Transverse colon (tissue), 4 donors: Measurements from ENCODE around the gene CPTP. TPM values are rescaled to one million over a fixed set of nuclear protein-coding genes. Genes with fewer than 3 reads are reported as not detected.
A peak's percentile ranks its signal among the peaks of the same experiment; 100 is the strongest.

Source experiments
- DNase-seq: peaks from one replicate; pipeline ENCODE4 v3.0.0-alpha.2; 2019
- H3K27ac ChIP-seq, 4 donors: fragments of 200-600 bp; sonication (generic); 2 replicates each; pipeline ENCODE4 v1.5.1; 2016 to 2018; ENCODE audit warnings: inconsistent platforms in 4 of 4
- H3K27me3 ChIP-seq: fragments of 200-600 bp; sonication (generic); 2 replicates; pipeline ENCODE4 v1.5.1; 2017; ENCODE audit warnings: inconsistent platforms
- H3K36me3 ChIP-seq, 4 donors: fragments of 200-600 bp; sonication (generic); 2 replicates each; pipeline ENCODE4 v1.5.1; 2017 to 2019; ENCODE audit warnings: inconsistent platforms in 4 of 4
- H3K4me1 ChIP-seq, 4 donors: fragments of 200-600 bp; sonication (generic); 2 replicates each; pipeline ENCODE4 v1.5.1; 2017 to 2020; ENCODE audit warnings: inconsistent platforms in 4 of 4
- H3K4me3 ChIP-seq, 4 donors: fragments of 200-600 bp; sonication (generic); 1 replicate in 1 of 4; 2 replicates in 3 of 4; pipeline versions ENCODE4 v1.5.1 to v1.6.1; 2017 to 2019; ENCODE audit warnings: inconsistent platforms in 4 of 4
- H3K9me3 ChIP-seq, 2 donors: fragments of 200-600 bp; sonication (generic); 2 replicates each; pipeline ENCODE4 v1.5.1; 2017 to 2019; ENCODE audit warnings: inconsistent platforms in 2 of 2
- CTCF ChIP-seq, 5 experiments: fragments of 200-600 bp in 3 of 5; fragments of 450-650 bp in 2 of 5; sonication (generic) in 3 of 5; IDR thresholded peaks; 1 replicate in 2 of 5; 2 replicates in 3 of 5; pipeline ENCODE4 v1.5.1; 2016 to 2017; ENCODE audit warnings: antibody characterized with exemption in 5 of 5, inconsistent platforms in 3 of 5, mild to moderate bottlenecking in 2 of 5, moderate library complexity in 1 of 5
- EP300 ChIP-seq: sonication (generic); formaldehyde crosslinking; IDR thresholded peaks from one replicate; pipeline ENCODE4 v1.6.1; 2017; ENCODE audit warnings: antibody characterized with exemption, low read depth
- POLR2A ChIP-seq: fragments of 450-650 bp; IDR thresholded peaks from one replicate; pipeline ENCODE4 v1.6.1; 2016; ENCODE audit warnings: antibody characterized with exemption, mild to moderate bottlenecking, moderate library complexity
- POLR2AphosphoS5 ChIP-seq, 3 donors: sonication (generic); formaldehyde crosslinking; IDR thresholded peaks; one replicate each; pipeline ENCODE4 v1.6.1; 2016; ENCODE audit warnings: antibody characterized with exemption in 3 of 3
- WGBS, 2 donors: methylation state at CpG; one replicate each; pipeline ENCODE4 v1.1.5; 2018; ENCODE audit warnings: low coverage in 1 of 2; 5-methylcytosine and 5-hydroxymethylcytosine counted together
- in situ Hi-C, 4 donors: fragments of 200-750 bp; cut with MboI; loops; one replicate each; pipeline versions ENCODE4 v1.15.0 to v1.15.1; 2017; ENCODE audit warnings: low sequenced_read_pairs in 3 of 4, low pct_ligation_motif_present in 1 of 4, low pct_unique_long_range_greater_than_20kb in 1 of 4
- intact Hi-C: fragments of 100-400 bp; cut with DNase I; formaldehyde crosslinking; loops from one replicate; pipeline ENCODE4 v1.15.1; 2023; ENCODE audit warnings: low total_unique reads
- total RNA-seq, 4 donors: library from RNA; depleted of rRNA; stranded (reverse); fragments of >200 nt; gene quantifications; one replicate each; pipeline ENCODE4 v1.1.0, GENCODE V29; 2016

CPTP gene
- total RNA-seq, 4 donors from 2014 or later, result 48.0 to 134 (median 77.7) TPM

DNA sequence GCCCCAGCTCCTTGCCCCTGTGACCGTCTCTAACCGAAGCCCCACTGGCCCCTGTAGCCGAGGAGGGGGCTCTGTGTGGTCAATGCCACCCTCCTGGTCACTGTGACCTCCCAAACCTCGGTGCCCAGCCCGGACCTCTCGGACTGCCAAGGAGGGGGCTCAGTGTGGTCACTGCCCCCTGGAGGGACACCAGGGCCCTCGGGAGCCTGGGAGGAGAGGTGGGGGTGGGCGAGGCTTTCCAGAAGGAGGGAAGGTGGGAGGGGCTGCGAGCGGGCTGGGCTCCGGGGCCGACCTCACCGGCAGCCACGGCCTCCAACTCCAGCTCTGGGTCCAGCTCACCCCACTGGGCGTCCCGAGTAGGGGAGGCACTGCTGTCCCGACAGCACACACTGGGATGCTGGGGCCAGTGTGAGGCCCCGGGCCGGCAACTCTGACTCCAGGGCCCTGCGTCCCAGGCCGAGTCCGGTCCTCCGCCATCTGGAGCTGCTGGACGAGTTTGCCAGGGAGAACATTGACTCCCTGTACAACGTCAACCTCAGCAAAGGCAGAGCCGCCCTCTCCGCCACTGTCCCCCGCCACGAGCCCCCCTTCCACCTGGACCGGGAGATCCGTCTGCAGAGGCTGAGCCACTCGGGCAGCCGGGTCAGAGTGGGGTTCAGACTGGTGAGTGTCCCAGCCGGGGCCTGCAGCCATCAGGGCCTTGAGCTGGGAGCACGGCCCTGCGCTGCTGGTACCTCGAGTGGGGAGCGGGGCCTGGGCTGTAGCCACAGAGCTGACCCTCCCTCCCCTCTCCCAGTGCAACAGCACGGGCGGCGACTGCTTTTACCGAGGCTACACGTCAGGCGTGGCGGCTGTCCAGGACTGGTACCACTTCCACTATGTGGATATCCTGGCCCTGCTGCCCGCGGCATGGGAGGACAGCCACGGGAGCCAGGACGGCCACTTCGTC, 38.0 kb upstream of the CPTP start:
- no peak overlapping the region for H3K27ac ChIP-seq
- no peak for DNase-seq
- peaks cover 33% of the 10 kb centered on the region for H3K27me3 ChIP-seq
- in situ Hi-C loops, result no loop called here
- H3K4me3 ChIP-seq, result no peak overlapping the region
- intact Hi-C loops, result no loop called here
- 54% methylated on average over 25 of the region's 50 CpGs; no CpG with 5 or more reads in 1 of the 2 donors for WGBS, 2 donors
- no peaks in the 10 kb centered on the region for H3K36me3 ChIP-seq
- peaks cover 5 to 26% (median 19%) of the 10 kb centered on the region in 4 donors for H3K4me1 ChIP-seq
- H3K9me3 ChIP-seq, result no peaks in the 10 kb centered on the region
- TF ChIP-seq EP300 (no peak), POLR2A (no peak), POLR2AphosphoS5 (IDR thresholded peaks at IDR 0.05) (no peak), CTCF (IDR thresholded peaks at IDR 0.05) (no peak)

DNA sequence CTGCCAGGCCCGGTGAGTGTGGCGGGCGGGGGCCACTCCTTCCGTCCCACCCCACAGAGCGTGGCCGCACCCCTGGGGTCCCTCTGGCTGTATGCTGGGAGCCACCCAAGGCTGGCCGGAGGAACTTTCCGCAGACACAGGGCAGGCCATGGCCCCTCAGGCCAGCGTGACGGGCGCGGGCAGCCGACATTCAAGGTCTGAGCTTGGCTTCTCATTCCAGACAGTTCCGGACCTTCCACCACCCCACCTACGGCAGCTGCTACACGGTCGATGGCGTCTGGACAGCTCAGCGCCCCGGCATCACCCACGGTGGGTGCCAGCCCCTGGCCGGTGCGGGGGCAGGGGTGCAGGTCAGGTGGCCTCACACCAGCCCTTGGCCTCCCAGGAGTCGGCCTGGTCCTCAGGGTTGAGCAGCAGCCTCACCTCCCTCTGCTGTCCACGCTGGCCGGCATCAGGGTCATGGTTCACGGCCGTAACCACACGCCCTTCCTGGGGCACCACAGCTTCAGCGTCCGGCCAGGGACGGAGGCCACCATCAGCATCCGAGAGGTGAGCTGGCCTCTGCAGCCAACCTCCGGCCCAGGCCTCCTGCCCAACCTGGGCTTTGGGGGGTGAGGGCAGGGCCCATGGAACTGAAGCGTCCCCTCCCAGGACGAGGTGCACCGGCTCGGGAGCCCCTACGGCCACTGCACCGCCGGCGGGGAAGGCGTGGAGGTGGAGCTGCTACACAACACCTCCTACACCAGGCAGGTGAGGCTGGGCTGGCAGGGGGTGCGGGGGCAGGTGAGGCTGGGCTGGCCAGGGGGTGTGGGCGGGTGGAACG, 37.1 kb upstream of the CPTP start:
- Histone ChIP-seq H3K36me3 (no peaks in the 10 kb centered on the region), H3K4me3 (no peak overlapping the region), H3K27ac (no peak overlapping the region), H3K9me3 (no peaks in the 10 kb centered on the region), H3K27me3 (peaks cover 33% of the 10 kb centered on the region), H3K4me1 (peaks cover 0 to 18% (median 15%) of the 10 kb centered on the region in 4 donors)
- TF ChIP-seq EP300 (no peak), POLR2AphosphoS5 (IDR thresholded peaks at IDR 0.05) (no peak), CTCF (IDR thresholded peaks at IDR 0.05) (no peak), POLR2A (no peak)
- no peak for DNase-seq
- intact Hi-C loops (no loop called here), in situ Hi-C loops (no loop called here)
- 83% methylated on average over 31 of the region's 46 CpGs; no CpG with 5 or more reads in 1 of the 2 donors for WGBS, 2 donors

DNA sequence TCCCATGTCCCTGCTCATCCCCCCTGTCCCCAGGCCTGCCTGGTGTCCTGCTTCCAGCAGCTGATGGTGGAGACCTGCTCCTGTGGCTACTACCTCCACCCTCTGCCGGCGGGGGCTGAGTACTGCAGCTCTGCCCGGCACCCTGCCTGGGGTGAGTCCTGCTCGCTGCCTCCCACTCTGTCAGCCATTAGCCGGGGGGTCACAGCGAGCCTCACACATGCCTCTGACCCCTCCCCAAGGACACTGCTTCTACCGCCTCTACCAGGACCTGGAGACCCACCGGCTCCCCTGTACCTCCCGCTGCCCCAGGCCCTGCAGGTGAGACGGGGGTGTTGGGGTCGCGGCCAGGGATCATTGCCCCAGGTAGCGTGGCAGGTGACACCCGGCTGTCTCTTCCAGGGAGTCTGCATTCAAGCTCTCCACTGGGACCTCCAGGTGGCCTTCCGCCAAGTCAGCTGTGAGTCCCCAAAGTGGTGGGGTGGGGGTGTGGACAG, 34.3 kb upstream of the CPTP start:
- DNase-seq, result peak; percentile 83
- no peak for TF ChIP-seq POLR2A
- no peak for TF ChIP-seq POLR2AphosphoS5 (IDR thresholded peaks at IDR 0.05)
- TF ChIP-seq CTCF (IDR thresholded peaks at IDR 0.05), result peak; percentile 56 to 88 (median 77)
- TF ChIP-seq EP300, result no peak
- WGBS, 2 donors, result 67% methylated on average over 11 of the region's 15 CpGs; no CpG with 5 or more reads in 1 of the 2 donors
- H3K36me3 ChIP-seq, result no peaks in the 10 kb centered on the region
- H3K27me3 ChIP-seq, result peaks cover 27% of the 10 kb centered on the region
- in situ Hi-C loops (no loop called here), intact Hi-C loops (loop anchor here (2.0 kb wide), 1 partner anchor 167 kb away; no protein-coding TSS in a partner anchor)
- no peak overlapping the region for H3K27ac ChIP-seq
- H3K4me3 ChIP-seq, result no peak overlapping the region
- H3K9me3 ChIP-seq, result no peaks in the 10 kb centered on the region
- H3K4me1 ChIP-seq, result peaks cover 0 to 18% (median 15%) of the 10 kb centered on the region in 4 donors
